Adipocyte (in vitro differentiated cells): ENCODE measurements around the gene SPDYE2B.
A peak's percentile ranks its signal among the peaks of the same experiment; 100 is the strongest.
"Not testable (repeated sequence)": the region's sequence is repeated elsewhere in the genome, so short reads cannot be mapped to it uniquely, and the experiment has no call there.

Experiments used
- DNase-seq: peaks from one replicate; pipeline ENCODE4 v3.0.0-alpha.2; 2015; ENCODE audit warnings: low read depth
- H3K27me3 ChIP-seq: replicated peaks from 2 replicates; pipeline ENCODE4 v1.7.0; 2013; ENCODE audit warnings: mild to moderate bottlenecking, low read length, moderate library complexity; ENCODE audit not compliant: control insufficient read depth, insufficient read depth
- H3K36me3 ChIP-seq: 2 replicates; pipeline ENCODE4 v1.7.0; 2013; ENCODE audit warnings: low read length, mild to moderate bottlenecking, moderate library complexity; ENCODE audit not compliant: control insufficient read depth, insufficient read depth, severe bottlenecking
- H3K4me1 ChIP-seq: 2 replicates; pipeline ENCODE4 v1.7.0; 2013; ENCODE audit warnings: mild to moderate bottlenecking, low read length, moderate library complexity; ENCODE audit not compliant: control insufficient read depth, insufficient read depth
- H3K4me3 ChIP-seq: 2 replicates; pipeline ENCODE4 v1.7.0; 2013; ENCODE audit warnings: mild to moderate bottlenecking, low read length, moderate library complexity
- H3K9ac ChIP-seq: 2 replicates; pipeline ENCODE4 v1.7.0; 2013; ENCODE audit warnings: mild to moderate bottlenecking, low read length, moderate library complexity
- H3K9me3 ChIP-seq: 2 replicates; pipeline ENCODE4 v1.7.0; 2013; ENCODE audit warnings: mild to moderate bottlenecking, low read length, moderate library complexity; ENCODE audit not compliant: control insufficient read depth

The SPDYE2B gene

DNA sequence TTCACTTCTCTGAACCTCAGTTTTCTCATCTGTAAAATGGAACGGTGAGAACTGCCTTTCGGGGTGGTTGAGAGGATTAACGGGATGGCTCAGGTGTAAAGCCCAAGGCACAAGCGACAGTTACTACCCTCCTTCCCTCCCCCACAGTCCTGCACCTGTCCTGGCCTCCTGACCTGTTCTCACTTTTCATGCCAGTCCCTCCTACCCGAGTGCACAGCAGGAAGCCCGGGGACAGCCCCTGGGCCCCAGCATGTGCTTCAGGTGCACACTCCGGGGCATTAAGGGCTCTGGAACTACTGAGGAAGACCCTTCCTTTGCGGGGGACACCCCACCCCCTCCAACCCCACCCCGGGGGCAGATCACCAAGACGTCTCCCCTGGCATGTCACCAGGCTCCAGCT, 34.2 kb upstream of the SPDYE2B start:
- H3K27me3 ChIP-seq = not testable (repeated sequence)

GRCh38 chr7:102616507-102617125, 33.5 kb upstream of the SPDYE2B start, which contains the start of gene RASA4:
RASA4 (minus strand) TSS chr7:102616756; CDS start chr7:102616689, 67 bp downstream.
- not testable (repeated sequence) for H3K9me3 ChIP-seq, H3K9ac ChIP-seq, H3K36me3 ChIP-seq, H3K4me1 ChIP-seq, H3K27me3 ChIP-seq, H3K4me3 ChIP-seq
- peak; percentile 42 for DNase-seq

More for the DNA sequence above, 34.2 kb upstream of the SPDYE2B start:
- H3K36me3 ChIP-seq, H3K4me3 ChIP-seq, H3K9me3 ChIP-seq, H3K9ac ChIP-seq, DNase-seq, H3K4me1 ChIP-seq: not testable (repeated sequence)

DNA sequence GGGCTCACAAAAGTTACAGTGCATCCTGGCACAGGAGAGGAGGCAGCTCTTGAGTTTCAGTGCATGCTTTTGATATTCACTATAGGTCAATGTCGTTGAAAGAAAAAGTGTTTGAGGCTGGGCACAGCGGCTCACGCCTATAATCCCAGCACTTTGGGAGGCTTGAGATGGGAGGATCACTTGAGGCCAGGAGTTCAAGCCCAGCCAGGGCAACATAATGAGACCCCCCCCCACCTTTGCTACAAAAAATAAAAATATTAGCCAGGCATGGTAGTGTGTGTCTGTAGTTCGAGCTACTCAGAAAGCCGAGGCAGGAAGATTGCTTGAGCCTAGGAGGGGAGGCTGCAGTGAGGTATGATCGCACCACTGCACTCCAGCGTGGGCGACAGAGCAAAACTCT, 32.0 kb upstream of the SPDYE2B start:
- H3K9me3 ChIP-seq, H3K27me3 ChIP-seq, H3K36me3 ChIP-seq, H3K4me3 ChIP-seq, H3K9ac ChIP-seq, H3K4me1 ChIP-seq, DNase-seq: not testable (repeated sequence)

GRCh38 chr7:102627271-102627904, 22.7 kb upstream of the SPDYE2B start:
- not testable (repeated sequence) for H3K27me3 ChIP-seq, H3K36me3 ChIP-seq, DNase-seq, H3K4me3 ChIP-seq, H3K9ac ChIP-seq, H3K4me1 ChIP-seq, H3K9me3 ChIP-seq

DNA sequence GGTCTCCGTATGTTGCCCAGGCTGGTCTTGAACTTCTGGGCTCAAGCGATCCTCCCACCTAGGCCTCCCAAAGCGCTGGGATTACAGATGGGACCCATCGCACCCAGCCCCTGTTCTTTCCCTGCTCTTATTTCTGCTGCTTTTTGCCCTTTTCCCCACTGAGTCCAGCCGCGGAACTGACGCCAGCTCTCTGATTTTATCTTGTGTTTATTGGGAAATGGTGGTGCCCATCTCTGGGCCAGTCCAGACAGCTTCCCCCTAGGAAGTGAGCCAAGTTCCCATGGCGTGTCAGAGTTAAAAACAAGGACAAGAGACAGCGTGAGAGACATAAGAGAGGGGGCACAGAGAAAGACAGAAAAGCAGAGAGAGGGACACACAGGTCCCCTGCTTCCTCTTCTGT, 19.5 kb upstream of the SPDYE2B start:
- DNase-seq, H3K36me3 ChIP-seq, H3K4me3 ChIP-seq, H3K4me1 ChIP-seq, H3K9ac ChIP-seq, H3K9me3 ChIP-seq, H3K27me3 ChIP-seq: not testable (repeated sequence)

- DNase-seq, H3K9me3 ChIP-seq, H3K27me3 ChIP-seq, H3K36me3 ChIP-seq, H3K4me3 ChIP-seq, H3K9ac ChIP-seq, H3K4me1 ChIP-seq: not testable (repeated sequence)
Measured at GRCh38 chr7:102634299-102634698, 15.8 kb upstream of the SPDYE2B start.

DNA sequence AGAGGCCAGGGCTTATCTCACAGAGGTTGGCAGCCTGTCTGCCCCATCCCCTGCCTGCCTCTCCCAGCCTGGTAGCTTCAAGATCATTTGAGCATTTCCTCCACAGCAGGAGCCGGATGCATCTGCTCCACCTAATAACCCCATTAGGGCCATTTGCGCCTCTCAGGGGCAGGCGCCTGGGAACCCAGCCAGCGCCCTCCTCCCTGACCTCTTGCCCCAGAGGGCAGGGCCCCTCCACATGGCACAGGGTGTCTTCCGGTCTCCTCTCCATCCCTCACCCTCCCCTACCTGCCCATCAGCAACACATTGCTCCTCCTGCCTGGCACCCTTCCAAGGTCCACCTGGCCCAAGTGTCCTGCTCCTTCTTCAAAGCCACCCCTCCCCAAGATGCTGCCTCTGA, 14.8 kb upstream of the SPDYE2B start:
- H3K36me3 ChIP-seq, H3K9me3 ChIP-seq, DNase-seq, H3K4me1 ChIP-seq, H3K27me3 ChIP-seq, H3K9ac ChIP-seq, H3K4me3 ChIP-seq: not testable (repeated sequence)

DNA sequence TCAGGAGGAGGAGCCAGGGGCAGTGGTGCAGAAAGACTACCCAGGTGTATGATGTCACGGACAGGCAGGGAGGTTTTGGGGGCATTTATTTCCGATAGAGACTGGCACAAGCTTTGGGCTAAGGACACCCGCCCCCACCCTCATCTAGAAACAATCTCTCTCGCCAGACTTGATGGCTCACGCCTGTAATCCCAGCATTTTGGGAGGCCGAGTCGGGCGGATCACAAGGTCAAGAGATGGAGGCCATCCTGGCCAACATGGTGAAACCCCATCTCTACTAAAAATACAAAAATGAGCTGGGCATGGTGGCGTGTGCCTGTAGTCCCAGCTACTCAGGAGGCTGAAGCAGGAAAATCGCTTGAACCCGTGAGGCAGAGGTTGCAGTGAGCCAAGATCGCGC, 13.2 kb upstream of the SPDYE2B start:
- not testable (repeated sequence) for H3K36me3 ChIP-seq, H3K4me3 ChIP-seq, H3K4me1 ChIP-seq, H3K27me3 ChIP-seq, H3K9ac ChIP-seq, H3K9me3 ChIP-seq, DNase-seq

GRCh38 chr7:102638848-102639247, 11.3 kb upstream of the SPDYE2B start:
- not testable (repeated sequence) for DNase-seq, H3K4me1 ChIP-seq, H3K4me3 ChIP-seq, H3K36me3 ChIP-seq, H3K27me3 ChIP-seq, H3K9me3 ChIP-seq, H3K9ac ChIP-seq

DNA sequence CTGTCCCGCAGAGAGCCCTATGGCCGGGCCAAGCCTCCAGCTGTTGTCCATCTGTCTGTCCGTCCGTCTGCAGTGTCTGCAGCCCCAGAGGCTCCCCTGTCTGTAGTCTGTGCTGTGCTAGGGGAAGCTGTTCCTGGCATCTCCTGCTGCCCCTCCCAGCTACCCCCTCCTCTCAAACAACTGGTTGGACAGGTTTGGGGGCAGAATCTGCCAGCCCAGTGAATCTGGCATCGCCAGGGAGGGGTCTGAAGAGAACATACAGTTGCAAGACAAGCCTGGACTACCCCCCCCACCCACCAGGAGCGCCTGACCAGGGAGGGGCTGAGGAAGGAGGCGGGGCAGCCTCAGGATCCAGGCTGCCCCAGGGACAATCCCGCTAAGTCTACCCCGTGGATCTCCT, 7.4 kb upstream of the SPDYE2B start, which contains the start of gene UPK3BL1:
Gene UPK3BL1 (minus strand): TSS at position 101 of the 400 bp plus-strand sequence. CDS start 50 bp downstream, at position 51.
- H3K4me3 ChIP-seq, H3K4me1 ChIP-seq, H3K9ac ChIP-seq, H3K9me3 ChIP-seq, H3K27me3 ChIP-seq, H3K36me3 ChIP-seq, DNase-seq: not testable (repeated sequence)

DNA sequence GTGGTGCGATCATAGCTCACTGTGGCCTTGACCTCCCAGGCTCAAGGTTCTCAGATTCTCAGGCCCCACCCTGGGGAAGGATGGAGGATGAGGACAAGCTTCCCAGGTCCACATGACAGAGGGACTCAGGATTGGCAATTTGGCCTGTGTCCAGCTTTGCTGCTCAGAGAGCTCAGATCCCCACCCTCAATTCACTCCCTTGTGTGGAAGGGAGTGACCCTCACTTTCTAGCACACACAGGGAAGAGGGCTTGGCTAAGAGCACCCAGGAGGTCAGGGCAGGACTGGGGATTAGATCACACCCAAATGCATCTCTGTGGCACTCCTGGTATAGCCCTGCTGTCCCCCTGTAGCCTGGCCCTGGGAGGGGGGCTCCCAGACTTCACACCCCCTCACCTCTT, 6.7 kb upstream of the SPDYE2B start:
- not testable (repeated sequence) for DNase-seq

GRCh38 chr7:102647813-102648212, 2.3 kb upstream of the SPDYE2B start:
- H3K9me3 ChIP-seq, DNase-seq, H3K4me3 ChIP-seq, H3K4me1 ChIP-seq, H3K27me3 ChIP-seq, H3K36me3 ChIP-seq, H3K9ac ChIP-seq: not testable (repeated sequence)

More for the DNA sequence above, 6.7 kb upstream of the SPDYE2B start:
- H3K4me3 ChIP-seq, H3K9me3 ChIP-seq, H3K4me1 ChIP-seq, H3K9ac ChIP-seq, H3K36me3 ChIP-seq, H3K27me3 ChIP-seq: not testable (repeated sequence)
